NCI-H748 (cell line): Measurements from ENCODE around the gene FLRT3.

Experiments used
- DNase-seq: peaks from one replicate; lab custom pipeline; 2025; ENCODE audit not compliant: unreplicated experiment; lab: John Stamatoyannopoulos, UW

FLRT3 gene

DNA sequence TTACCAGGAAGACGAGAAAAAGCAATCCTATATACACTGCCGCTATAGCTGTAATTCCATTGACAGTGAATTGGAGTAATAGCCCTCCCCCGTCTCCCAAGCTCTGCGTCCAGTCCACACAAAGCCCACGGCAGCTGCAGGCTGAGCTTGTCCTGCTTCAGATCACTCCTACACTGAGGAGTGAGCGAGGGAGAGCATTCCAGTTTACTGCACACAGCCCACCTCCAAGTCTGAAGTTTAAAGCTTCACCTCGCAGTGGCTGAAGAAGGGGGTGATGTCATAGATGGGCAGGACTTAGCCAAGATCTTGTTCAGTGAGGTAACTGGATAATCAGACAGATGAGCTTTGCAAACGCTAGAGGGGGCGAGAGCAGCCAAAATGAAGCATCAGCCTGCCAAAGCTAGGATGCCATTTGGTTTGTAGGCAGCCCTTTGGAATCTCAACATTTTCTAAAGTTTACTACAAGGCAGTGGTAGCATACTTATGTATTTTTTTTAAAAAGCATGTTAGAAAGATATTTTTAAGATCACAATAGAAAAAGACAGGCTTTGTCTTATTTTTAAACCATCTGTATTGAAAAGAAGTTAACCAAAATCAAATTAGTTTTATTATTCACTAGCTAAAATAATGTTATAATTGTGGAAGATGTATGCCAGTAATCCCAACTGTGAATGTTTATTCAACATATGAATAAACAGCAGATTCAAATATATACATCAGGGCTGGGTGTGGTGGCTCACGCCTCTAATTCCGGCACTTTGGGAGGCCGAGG, at the start of gene FLRT3:
FLRT3 (minus strand) TSS at position 213 of the 772 bp plus-strand sequence. CDS start 10,106 bp downstream, outside the sequence.
- DNase-seq = peak; percentile 95

DNA sequence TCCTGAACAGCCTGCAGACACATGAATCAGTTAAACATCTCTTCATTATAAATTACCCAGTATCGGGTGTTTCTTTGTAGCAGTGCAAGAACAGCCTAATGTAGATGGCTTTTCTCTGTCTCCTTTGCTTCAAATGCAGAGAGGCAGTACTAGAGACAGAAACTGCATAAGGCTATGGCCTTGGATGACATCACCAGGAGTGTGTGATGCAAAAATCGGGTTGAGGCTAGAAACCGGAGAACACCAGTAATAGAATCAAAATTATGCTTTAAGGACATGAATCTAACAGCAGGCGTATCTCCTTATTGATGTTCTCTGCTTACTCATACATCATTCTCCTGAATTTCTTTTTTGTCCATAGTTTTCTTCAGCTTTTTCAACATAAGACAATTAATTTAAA, 49.3 kb upstream of the FLRT3 start:
- DNase-seq = no peak

DNA sequence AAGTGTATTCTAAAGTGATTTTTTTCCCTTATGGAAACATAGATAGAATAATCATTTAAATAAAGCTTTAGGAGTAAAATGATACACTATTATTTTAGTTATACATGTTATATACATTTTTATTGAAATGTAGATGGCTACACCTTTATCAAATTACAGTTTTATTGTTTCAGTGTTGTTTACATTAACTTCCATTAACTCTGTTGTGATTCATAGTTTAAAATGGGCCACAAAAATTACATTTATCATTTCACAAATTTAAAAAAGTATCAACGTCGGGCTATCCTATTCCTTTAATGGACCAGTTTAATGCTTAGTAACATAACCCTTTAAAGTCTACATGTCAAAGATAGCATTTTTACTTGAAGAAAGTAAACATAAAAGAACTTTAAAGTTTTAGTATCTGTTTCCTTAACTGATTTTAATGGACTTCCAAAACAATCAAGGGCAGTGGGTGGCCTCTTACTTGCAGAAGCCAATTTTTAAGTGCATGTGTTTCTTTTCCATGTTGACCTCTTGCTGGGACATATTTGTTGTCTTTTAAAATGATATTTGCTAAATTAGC, 47.8 kb upstream of the FLRT3 start:
- DNase-seq = no peak

DNA sequence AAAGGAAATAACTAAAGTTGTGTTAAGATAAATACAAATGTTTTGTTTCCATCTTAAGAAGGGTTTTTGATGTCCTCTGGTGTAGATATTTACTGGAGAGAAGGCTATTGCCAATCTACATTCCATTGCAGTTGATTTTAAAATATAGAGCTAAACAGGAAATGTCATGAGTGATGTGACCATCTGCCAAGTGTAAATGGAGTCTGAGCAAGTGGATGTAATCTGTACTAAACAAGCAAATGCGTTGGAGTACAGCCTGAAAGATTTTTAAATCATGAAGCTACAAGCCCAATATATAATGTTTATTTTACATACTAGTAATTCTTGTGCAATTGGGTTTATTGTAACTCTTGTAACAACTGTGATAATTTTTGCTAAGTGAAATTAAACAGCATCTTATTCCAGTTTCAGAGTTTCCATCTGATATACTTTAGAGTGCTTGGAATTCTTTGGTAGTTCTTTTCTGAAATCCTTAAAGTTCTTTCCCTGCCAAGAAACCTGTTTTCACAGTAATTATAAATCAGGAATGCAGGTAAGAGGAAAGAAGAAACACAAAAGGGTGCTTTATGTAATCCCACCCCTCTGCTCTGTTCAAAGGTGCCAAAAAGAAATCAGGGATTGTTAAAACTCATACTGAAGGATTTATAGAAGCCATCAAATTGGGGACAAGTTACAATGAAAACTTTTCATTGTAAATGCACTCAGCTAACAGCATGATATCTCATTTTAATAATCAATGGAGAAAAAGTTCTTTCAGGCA, 47.2 kb upstream of the FLRT3 start:
- DNase-seq = no peak

DNA sequence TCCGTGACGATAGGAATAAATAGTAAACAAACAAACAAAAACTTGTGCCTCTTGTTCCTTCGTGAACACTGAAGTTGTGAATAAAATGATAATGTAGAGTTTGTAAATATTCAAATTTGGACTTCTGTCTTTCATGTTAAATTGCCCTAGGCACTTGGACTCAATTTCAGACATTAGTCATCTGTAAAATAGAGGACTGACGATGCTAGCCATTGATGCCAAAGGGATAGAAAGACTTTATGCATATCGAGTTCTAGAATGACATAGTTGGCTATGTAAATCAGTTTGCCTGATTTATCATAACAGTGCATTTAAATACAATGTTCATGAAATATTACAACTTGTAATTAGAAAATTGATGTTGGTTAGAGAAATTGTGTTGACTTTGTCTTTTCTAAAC, 45.9 kb upstream of the FLRT3 start:
- DNase-seq = no peak

DNA sequence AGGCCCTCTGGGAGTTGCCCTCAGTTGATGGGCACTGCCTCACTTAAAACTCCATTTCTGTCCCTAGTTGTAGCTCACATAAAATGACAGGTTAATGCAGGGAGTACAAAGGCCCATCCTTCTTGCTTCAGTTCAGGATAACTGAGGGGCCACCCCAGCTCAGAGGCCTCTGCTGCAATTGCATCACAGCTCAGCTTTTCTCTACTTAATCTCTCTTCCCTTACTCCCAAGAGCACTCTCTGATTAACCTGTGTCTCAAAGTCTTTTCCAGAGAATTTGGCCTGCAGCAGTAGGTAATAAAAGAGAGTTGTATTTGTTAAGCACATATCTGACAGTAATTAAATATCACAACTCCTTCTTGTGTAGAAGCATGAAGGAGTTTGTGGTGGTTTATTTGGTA, 40.9 kb upstream of the FLRT3 start:
- no peak for DNase-seq

DNA sequence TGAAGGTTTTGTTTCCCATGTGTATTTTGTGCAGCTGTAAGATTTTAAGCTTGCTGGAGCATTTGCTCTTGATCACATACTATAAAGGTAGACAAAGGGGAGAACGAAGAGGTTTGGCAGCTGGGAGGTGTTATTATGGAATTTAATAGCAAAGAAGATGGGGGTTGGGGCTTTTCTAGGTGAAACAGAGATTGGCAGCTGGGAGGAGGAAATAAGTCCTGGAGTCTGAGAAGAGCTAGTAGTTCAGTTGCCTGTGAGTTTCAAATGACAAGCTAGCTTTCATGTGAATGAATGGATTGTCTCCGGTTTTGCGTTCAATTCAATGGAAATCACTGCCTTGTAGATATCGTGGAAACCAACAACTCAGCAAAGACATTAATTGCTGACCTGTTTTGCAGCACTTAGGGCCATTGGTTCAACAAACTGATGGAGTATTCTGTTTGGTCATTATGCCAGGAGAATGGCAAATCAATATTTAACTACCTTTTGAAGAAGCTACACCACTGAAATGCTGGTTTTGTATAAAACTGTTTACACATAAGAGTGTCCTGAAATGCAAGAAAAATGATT, 38.1 kb upstream of the FLRT3 start:
- DNase-seq = peak; percentile 98

DNA sequence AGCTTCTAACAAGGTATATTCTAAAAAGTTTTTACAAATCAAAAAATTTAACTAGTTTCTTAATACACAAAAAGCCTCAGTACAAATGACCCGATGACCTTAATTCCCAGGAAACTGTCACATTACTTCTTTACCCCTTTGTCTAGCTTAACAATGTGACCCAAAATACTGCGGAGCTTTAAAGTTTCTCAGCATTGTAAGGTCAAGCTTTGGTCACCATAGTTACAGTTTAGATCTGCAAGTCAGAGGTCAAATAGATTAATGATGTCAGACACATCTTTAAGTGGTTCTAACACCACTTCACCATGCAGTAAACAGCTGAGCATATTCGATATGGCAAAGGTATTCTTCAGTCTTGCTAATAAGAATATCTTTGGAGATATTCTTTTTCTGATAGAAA, 36.8 kb upstream of the FLRT3 start:
- peak; percentile 56 for DNase-seq

DNA sequence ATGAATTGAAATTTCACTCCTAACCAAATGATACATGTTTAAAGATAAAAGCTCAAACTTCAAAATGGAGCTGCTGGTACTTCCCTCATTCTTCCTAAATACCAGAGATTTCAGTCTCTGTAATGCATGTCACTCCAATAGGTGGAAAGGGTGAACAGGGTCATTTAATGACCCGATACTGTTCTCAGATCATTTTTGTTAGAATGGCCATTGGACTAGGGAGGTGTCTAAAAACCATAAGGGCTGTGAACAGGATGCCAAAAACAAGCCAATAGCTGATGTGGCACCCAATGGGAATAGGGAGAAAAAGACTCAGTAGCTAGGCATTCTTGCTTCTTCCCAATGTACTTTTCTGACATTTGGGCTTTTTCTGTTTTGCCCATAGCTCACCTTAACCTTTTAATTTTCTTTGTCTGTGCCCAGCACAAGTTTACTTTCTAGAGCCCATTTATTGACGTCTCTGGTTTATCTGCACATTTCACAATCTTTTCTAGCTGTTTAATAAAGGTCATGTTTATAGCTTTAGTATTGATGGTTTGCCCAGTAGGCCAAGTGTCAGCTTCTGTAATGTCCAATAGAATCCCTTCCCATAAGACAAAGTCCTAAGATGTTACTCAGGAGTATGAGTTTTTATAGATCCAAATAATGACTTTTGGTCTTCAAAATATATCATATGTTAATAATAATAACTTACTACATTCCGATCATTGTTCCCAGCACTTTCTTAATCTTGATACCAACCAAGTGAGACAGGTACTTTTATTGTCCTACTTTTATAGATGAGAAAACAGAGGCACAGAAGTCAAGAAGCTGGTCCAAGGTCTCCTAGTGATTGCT, 24.3 kb upstream of the FLRT3 start:
- DNase-seq = no peak

DNA sequence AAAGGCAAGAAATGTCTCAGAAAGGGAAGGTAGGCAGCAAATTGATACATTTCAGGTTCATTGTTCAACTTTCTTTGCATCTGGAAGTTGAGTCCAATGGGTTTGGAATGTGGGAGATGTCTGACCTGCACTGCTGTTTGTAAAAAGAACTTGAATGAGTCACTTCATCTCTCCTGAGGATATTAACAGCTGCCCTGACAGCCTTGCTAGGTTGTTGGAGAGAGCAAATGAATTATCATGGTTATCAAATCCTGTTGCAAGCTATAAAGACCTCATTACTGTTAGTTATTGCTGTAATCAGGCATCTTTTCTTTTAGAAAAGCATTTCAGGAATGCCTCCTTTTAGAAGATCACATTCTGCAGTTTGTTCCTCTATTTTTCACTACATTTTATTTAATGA, 23.0 kb upstream of the FLRT3 start:
- no peak for DNase-seq

DNA sequence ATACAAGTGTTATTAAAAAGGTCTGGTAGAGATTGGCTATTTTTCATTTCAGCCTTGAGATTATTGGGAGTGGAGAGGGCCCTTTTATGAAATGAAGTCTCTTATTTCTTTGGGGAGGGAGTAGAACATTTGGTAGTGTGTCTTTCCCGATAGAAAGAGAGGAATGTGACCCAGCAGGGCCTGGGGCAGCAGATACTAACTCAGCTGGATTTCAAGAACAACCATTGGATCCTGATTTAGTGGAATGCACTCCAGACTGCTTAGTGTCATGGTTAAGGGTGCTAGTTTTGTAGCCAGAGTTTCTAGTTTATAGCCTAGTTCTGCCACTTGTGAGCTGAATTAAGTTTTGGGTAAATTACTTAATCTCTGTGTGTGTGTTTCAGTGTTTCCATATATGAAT, 18.4 kb upstream of the FLRT3 start:
- DNase-seq = no peak

DNA sequence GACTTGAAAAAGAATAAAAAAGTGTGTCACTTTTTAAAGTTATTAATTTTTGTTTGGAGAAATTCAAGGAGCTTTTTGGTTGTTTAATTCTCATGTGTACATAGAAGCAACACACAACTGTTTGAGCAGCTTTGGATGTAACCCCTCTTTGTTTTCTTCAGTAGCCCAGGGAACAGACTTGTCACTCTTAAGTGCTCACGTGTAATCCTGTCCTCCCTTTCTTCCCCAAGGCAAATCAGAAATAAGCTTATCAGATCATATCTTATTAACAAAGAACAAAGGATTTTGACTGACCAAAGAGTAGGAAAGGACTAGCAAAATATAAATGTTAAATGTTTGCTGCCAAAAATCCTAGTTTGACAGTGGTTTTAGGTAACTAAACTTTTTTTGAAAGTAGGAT, 7.3 kb upstream of the FLRT3 start:
- DNase-seq = peak; percentile 39

DNA sequence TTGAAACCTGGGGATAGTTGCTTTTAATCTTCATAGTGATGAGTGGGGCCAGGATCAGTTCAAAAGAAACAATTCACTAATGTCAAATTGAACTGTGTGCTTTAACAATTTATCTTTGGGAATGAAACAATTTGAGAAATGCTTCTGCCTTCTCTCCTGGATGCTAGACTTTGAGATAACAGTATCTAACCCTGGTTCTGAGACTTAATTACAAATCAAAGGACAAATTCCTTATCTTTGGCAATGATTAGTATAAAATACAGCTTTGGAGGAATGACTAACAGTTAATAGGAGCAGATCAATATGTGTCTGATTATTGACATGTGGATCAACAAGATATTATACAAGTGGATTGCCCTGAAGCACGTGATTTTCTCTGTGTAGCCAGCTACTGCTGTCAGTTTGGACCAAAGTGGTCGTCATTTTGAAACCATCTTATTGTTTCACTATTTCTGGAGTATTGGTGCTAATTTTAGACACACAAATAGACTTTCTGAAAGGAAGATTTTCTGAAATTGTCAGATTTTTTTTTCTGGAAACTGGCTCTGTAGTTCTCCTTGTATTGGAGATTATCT, 6.2 kb upstream of the FLRT3 start:
- no peak for DNase-seq

DNA sequence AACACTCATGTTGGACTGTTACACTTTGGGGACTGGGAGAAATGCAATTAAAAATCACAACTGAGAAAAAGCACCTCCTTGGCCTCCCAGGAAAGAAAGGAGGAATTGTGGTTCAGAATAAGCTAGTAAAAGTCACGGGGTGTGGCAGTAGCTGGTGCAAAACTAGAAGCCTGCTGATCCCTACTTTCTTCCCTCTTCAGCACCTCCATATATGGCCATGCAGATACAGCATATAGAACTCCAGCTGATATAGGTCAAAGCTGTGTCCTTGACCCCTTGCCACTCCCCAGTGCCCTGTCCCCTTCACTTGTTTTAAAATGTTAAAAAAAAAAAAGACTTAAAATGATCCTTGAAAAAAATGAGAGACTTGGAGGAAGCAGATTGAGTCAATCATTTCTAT, 5.5 kb upstream of the FLRT3 start:
- DNase-seq = no peak

DNA sequence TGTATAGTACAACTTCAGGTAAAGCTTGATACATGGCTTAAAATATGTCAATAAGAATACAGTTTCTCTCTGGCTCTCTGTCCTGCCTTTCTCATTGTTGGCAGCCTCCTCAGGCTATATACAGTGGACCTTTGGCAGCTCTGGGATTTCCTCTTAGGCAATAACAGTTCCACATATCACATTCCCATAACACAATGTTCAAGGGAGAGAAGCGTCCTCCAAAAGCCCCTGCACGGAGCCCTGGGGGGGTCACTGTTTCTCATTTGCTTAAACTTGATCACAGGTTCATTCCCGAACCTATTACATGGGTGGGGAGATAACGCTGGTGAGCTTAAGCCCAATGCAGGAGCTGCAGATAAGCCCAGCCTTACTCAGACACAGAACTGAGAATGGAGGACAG, 4.4 kb upstream of the FLRT3 start:
- DNase-seq = no peak

DNA sequence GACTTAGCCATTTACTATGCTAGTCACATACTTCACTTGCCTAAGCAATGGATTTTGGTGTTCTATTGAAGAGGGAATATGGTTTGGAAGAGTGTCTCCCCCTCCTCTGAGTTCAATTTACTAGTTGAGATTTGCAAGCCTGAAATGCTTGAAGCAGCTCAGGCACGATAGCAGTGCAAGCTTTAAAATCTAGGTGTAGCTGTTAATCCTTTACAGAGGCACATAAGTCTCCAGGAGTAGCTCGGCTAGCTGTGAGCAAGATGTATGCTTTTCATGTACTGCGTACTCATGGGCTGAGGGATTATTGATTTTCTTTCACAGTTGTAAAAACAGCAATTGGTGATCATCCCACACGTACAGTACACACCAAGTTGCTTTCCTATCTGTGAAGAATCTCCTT, 726 bp downstream of the FLRT3 start:
- DNase-seq = peak; percentile 60

DNA sequence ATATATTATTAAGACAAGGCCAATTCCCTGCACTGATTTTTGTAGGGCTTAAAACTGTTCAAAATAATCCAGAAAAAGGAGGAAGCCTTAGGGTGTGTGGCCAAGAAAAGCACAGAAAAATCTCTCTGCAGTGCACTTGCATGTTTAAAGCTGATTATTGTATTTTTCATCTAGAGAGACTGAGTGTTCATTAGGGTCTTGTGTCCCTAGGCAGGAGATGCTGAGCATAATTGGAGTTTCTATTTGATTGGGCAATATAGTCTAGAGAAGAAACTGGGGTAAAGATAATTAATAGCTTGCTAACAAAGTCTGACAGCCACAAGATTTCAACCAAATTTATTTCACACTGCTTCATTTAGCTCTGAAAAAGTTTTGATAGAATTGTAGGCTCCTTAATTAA, 2.4 kb downstream of the FLRT3 start:
- no peak for DNase-seq

DNA sequence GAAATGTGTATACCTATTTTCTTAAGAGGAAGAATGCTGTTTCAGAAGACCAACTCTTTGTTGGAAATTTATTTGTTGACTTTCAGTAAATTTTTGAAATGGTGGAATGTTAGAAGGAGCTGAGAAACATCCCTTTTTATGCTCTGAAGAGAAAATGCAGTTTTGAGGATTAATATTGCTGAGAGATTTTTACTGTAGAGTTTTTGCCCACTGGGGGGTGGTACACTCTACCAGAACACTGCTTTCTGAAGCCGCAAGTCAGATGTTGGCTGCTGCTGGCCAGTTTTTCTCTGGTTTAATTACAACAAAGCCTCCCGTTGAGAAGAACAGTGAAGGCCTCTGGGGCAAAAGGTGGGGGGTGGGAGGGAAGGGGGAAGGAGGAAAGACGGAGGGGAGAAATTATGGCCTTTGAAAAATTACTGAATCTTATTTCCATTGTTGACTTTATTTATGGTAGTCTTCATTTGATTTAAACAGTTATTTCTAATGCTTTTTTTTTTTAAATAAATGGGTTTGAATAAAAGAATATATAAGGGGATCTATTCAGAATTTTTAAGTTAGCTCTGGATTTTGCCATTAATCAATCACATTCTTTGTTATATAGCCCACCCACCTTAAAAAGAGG, 3.0 kb downstream of the FLRT3 start:
- peak; percentile 85 for DNase-seq

DNA sequence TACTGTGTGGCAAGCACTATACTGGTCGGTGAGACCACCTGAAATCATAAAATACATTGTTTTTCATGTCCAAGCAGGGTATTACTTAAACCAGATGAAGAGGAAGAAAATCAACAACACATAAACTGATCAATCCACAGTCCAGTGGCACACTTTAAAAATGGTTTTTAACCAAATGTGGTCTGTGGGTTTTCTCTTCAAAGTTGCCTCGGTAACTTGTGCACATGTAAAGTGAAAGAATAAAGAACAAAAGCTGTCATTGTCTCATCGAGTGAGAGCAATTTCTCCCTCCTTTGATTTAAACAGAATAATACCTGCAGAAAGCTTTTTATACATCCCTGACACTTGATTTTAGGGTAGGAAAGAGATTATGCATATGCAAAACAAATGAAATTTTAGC, 3.7 kb downstream of the FLRT3 start:
- no peak for DNase-seq

DNA sequence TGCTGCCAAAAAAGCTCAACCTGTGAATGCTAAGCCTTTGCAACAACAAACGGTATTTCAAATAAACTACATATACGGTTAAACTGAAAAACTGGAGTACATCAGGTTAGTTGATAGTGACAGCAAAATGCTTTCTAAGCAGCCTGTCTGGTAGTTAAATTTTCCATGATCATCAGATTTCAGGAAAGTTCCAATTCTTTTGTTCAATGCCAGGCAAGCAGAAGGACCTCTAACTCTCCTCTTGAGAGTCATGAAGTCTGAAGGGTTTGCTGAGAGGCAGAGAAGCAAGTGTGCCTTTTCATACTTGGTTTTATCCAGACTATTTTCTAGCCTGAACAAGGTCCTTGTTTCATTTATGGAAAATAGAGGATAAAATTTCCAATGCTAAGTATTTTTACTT, 4.5 kb downstream of the FLRT3 start:
- no peak for DNase-seq
